B cell (primary cell): Measurements from ENCODE around the gene TMEM97. TPM values are rescaled to one million over a fixed set of nuclear protein-coding genes. Genes with fewer than 3 reads are reported as not detected.

Experiments used
- ATAC-seq: fragments of 200-7000 bp; cut with Tn5 transposase; one replicate; pipeline ENCODE4 v1.10.0; 2021; ENCODE audit warnings: low read depth, mild to moderate bottlenecking, moderate number of reproducible peaks, moderate library complexity
- CTCF ChIA-PET: fragments of 350-600 bp; sonication (Branson Sonifier 250); formaldehyde crosslinking; loops from one replicate; lab custom pipeline; 2021; ENCODE audit warnings: antibody characterized with exemption, inconsistent platforms; lab: Charles Lee
- POLR2A ChIA-PET: fragments of 350-600 bp; sonication (Branson Sonifier 250); formaldehyde crosslinking; loops from one replicate; lab custom pipeline; 2021; ENCODE audit warnings: antibody characterized with exemption; lab: Charles Lee
- DNase-seq: peaks from one replicate; pipeline ENCODE4 v3.0.0; 2013
- H2AFZ ChIP-seq: 2 replicates; pipeline ENCODE4 v1.6.1; 2012; ENCODE audit warnings: mild to moderate bottlenecking, low read depth, low read length; ENCODE audit not compliant: insufficient read depth, poor library complexity, severe bottlenecking
- H3K27ac ChIP-seq, 2 donors: 1 replicate in 1 of 2; 2 replicates in 1 of 2; pipeline ENCODE4 v1.5.1; 2012 to 2013; ENCODE audit warnings: low read length in 2 of 2, mild to moderate bottlenecking in 2 of 2, moderate library complexity in 1 of 2
- H3K27me3 ChIP-seq, 4 experiments: fragments of 200-600 bp in 1 of 4; sonication (generic) in 1 of 4; replicated peaks in 1 of 4; 1 replicate in 2 of 4; 2 replicates in 2 of 4; pipeline versions ENCODE4 v1.6.1 to v1.7.0; 2013 to 2016; ENCODE audit warnings: low read length in 3 of 4, mild to moderate bottlenecking in 2 of 4, mixed read lengths in 1 of 4, moderate library complexity in 1 of 4; ENCODE audit not compliant: insufficient read depth in 4 of 4, control insufficient read depth in 3 of 4; ENCODE audit errors: control extremely low read depth in 1 of 4
- H3K36me3 ChIP-seq, 2 experiments: replicated peaks in 1 of 2; 1 replicate in 1 of 2; 2 replicates in 1 of 2; pipeline versions ENCODE4 v1.6.1 to v1.7.1; 2013; ENCODE audit warnings: low read length in 1 of 2; ENCODE audit not compliant: insufficient read depth in 2 of 2, control insufficient read depth in 1 of 2; ENCODE audit errors: control extremely low read depth in 1 of 2, extremely low read depth in 1 of 2
- H3K4me1 ChIP-seq, 2 donors: fragments of 200-600 bp in 1 of 2; sonication (generic) in 1 of 2; 1 replicate in 1 of 2; 2 replicates in 1 of 2; pipeline versions ENCODE4 v1.5.1 to v1.6.1; 2013 to 2017; ENCODE audit warnings: low read length in 2 of 2; ENCODE audit not compliant: control insufficient read depth in 2 of 2, insufficient read depth in 2 of 2
- H3K4me2 ChIP-seq: replicated peaks from 2 replicates; pipeline ENCODE3; 2012; ENCODE audit warnings: mild to moderate bottlenecking, low read depth, low read length; ENCODE audit not compliant: poor library complexity, severe bottlenecking
- H3K4me3 ChIP-seq, 5 experiments: fragments of 200-600 bp in 1 of 5; sonication (generic) in 1 of 5; 1 replicate in 3 of 5; 2 replicates in 2 of 5; pipeline versions ENCODE4 v1.5.1 to v1.7.0; 2011 to 2016; ENCODE audit warnings: low read length in 4 of 5, mild to moderate bottlenecking in 4 of 5, low read depth in 2 of 5, control low read depth in 1 of 5, moderate library complexity in 1 of 5; ENCODE audit not compliant: insufficient read depth in 1 of 5; ENCODE audit errors: control extremely low read depth in 1 of 5, extremely low read depth in 1 of 5
- H3K79me2 ChIP-seq: fragments of 200-600 bp; sonication (generic); one replicate; pipeline ENCODE4 v1.6.0; 2016; ENCODE audit warnings: low read length; ENCODE audit not compliant: control insufficient read depth, insufficient read depth
- H3K9ac ChIP-seq: fragments of 200-600 bp; sonication (generic); 2 replicates; pipeline ENCODE4 v1.6.1; 2017; ENCODE audit warnings: mild to moderate bottlenecking, low read length, moderate library complexity
- H3K9me3 ChIP-seq, 3 donors: one replicate each; pipeline versions ENCODE4 v1.6.1 to v1.7.1; 2013; ENCODE audit warnings: low read length in 2 of 3; ENCODE audit not compliant: control insufficient read depth in 2 of 3, insufficient read depth in 1 of 3; ENCODE audit errors: control extremely low read depth in 1 of 3
- H4K20me1 ChIP-seq: 2 replicates; pipeline ENCODE4 v1.6.0; 2012; ENCODE audit warnings: mild to moderate bottlenecking, low read length; ENCODE audit not compliant: insufficient read depth, control insufficient read depth, poor library complexity, severe bottlenecking
- H3K27ac Mint-ChIP-seq: one replicate; pipeline ENCODE4 v1.8.0; 2021; ENCODE audit warnings: mixed read lengths
- H3K27me3 Mint-ChIP-seq: one replicate; pipeline ENCODE4 v1.8.0; 2021; ENCODE audit warnings: mixed read lengths
- H3K4me1 Mint-ChIP-seq: one replicate; pipeline ENCODE4 v1.8.0; 2021; ENCODE audit warnings: mixed read lengths
- H3K4me3 Mint-ChIP-seq: one replicate; pipeline ENCODE4 v1.8.0; 2021; ENCODE audit warnings: mixed read lengths
- H3K9me3 Mint-ChIP-seq: one replicate; pipeline ENCODE4 v1.8.0; 2022; ENCODE audit warnings: mixed read lengths; ENCODE audit not compliant: insufficient read depth
- CTCF ChIP-seq: fragments of 200-600 bp; IDR thresholded peaks from one replicate; pipeline ENCODE4 v1.8.0; 2022; ENCODE audit warnings: antibody characterized with exemption, mild to moderate bottlenecking
- EZH2 ChIP-seq: IDR thresholded peaks from 2 replicates; pipeline ENCODE4 v1.6.1; 2012; ENCODE audit warnings: borderline replicate concordance, low read depth, mild to moderate bottlenecking, moderate library complexity, low read length; ENCODE audit not compliant: insufficient read depth, poor library complexity, severe bottlenecking
- WGBS: methylation state at CpG from one replicate; pipeline ENCODE4 v1.1.5; 2013; ENCODE audit warnings: missing lambda C conversion rate; ENCODE audit not compliant: insufficient coverage; 5-methylcytosine and 5-hydroxymethylcytosine counted together
- intact Hi-C: fragments of 100-400 bp; cut with micrococcal nuclease; formaldehyde crosslinking; loops from one replicate; pipeline ENCODE4 v1.10.0; 2022
- polyA plus RNA-seq: library from polyadenylated mRNA; depleted of rRNA; stranded (reverse); fragments of >200 nt; gene quantifications from 2 replicates; pipeline ENCODE4 v1.2.3, GENCODE V29; 2012
- total RNA-seq, 2 donors: library from RNA; stranded (reverse); fragments of 120-200 nt in 1 of 2; gene quantifications; 1 replicate in 1 of 2; 2 replicates in 1 of 2; pipeline versions ENCODE4 v1.2.3 to v1.2.4, GENCODE V29; 2013 to 2022

The TMEM97 gene
- total and polyA plus RNA-seq, 2 donors (not counting 1 experiment from before 2014, with no cell fraction given), result 1.6 to 6.4 TPM

- Mint-ChIP-seq H3K4me3 (no peak overlapping the region), H3K4me1 (peaks cover 7% of the 10 kb centered on the region), H3K27ac (no peak overlapping the region), H3K9me3 (no peaks in the 10 kb centered on the region), H3K27me3 (no peaks in the 10 kb centered on the region)
- Histone ChIP-seq H4K20me1 (peaks cover 9% of the 10 kb centered on the region), H3K4me1 (no peaks in the 10 kb centered on the region), H2AFZ (no peak overlapping the region), H3K4me3 (no peak overlapping the region), H3K36me3 (peaks cover 0 to 47% of the 10 kb centered on the region in 2 experiments), H3K79me2 (peaks cover 19% of the 10 kb centered on the region), H3K27ac (no peak overlapping the region), H3K27me3 (no peaks in the 10 kb centered on the region), H3K9me3 (no peaks in the 10 kb centered on the region), H3K4me2 (no peak overlapping the region), H3K9ac (no peak overlapping the region)
- POLR2A ChIA-PET, result no interaction called here
- intact Hi-C loops, result no loop called here
- CTCF ChIA-PET, result no interaction called here
- DNase-seq, result no peak
- TF ChIP-seq CTCF (no peak), EZH2 (no peak)
- 95% methylated on average over 2 of the region's 4 CpGs for whole genome bisulfite sequencing
- no peak for ATAC-seq
These were observed 9.3 kb downstream of the TMEM97 start for GRCh38 chr17:28328325-28328724.

- H2AFZ ChIP-seq, result no peak overlapping the region
- peaks cover 9% of the 10 kb centered on the region for H4K20me1 ChIP-seq
- Mint-ChIP-seq H3K4me3 (no peak overlapping the region), H3K27ac (no peak overlapping the region), H3K27me3 (no peaks in the 10 kb centered on the region), H3K4me1 (peaks cover 20% of the 10 kb centered on the region), H3K9me3 (no peaks in the 10 kb centered on the region)
- H3K9ac ChIP-seq, result no peak overlapping the region
- ATAC-seq (no peak), DNase-seq (no peak)
- H3K9me3 ChIP-seq, result no peaks in the 10 kb centered on the region
- H3K27ac ChIP-seq, result no peak overlapping the region
- WGBS, result 98% methylated on average over 4 of the region's 5 CpGs
- H3K4me2 ChIP-seq, result no peak overlapping the region
- no peaks in the 10 kb centered on the region for H3K27me3 ChIP-seq
- CTCF ChIA-PET, result no interaction called here
- H3K79me2 ChIP-seq, result peaks cover 38% of the 10 kb centered on the region
- H3K4me3 ChIP-seq, result no peak overlapping the region
- intact Hi-C loops, result no loop called here
- peaks cover 9 to 14% of the 10 kb centered on the region in 2 donors for H3K4me1 ChIP-seq
- POLR2A ChIA-PET, result no interaction called here
- no peak for TF ChIP-seq EZH2
- TF ChIP-seq CTCF, result no peak
- H3K36me3 ChIP-seq, result peaks cover 0 to 47% of the 10 kb centered on the region in 2 experiments
These were observed 11.7 kb downstream of the TMEM97 start for GRCh38 chr17:28330671-28331070.
